Activated CD4-positive, alpha-beta T cell treated with anti-CD3 and anti-CD28 coated beads for 24 hours (primary cell): Measurements from ENCODE around the gene APMAP.
"Not testable (repeated sequence)": the region's sequence is repeated elsewhere in the genome, so short reads cannot be mapped to it uniquely, and the experiment has no call there.

Experiments used
- DNase-seq, 2 donors: peaks; one replicate each; pipeline ENCODE4 v3.0.0-alpha.2; 2020; ENCODE audit warnings: low read depth in 2 of 2

Gene APMAP

DNA sequence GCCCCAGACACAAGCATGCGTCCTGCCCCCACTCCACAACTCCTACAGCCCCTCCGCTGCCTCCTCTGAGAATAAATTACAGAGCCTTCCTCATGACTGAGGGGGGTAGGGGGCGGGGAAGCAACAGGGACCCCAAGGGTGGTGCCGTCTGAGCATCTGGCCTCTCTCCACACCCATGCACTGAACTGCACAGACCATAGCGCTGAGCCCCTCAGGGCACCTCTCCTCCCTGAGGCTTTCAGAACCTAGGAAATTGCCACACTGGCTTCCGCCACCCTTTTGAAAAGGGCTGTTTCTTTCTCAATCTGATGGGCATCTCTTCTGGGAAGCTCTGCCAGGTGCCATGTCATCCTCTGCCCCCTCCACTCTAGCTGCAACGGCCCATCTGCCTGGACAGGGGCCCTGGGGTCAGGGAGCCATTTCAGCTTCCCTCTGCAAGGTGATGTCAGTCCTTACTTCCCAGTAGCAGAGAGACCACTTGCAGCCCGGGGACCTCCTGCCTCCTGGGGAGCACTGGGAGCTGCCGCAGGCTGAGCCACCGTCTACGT, 40.9 kb downstream of the APMAP start:
- DNase-seq = no peak

DNA sequence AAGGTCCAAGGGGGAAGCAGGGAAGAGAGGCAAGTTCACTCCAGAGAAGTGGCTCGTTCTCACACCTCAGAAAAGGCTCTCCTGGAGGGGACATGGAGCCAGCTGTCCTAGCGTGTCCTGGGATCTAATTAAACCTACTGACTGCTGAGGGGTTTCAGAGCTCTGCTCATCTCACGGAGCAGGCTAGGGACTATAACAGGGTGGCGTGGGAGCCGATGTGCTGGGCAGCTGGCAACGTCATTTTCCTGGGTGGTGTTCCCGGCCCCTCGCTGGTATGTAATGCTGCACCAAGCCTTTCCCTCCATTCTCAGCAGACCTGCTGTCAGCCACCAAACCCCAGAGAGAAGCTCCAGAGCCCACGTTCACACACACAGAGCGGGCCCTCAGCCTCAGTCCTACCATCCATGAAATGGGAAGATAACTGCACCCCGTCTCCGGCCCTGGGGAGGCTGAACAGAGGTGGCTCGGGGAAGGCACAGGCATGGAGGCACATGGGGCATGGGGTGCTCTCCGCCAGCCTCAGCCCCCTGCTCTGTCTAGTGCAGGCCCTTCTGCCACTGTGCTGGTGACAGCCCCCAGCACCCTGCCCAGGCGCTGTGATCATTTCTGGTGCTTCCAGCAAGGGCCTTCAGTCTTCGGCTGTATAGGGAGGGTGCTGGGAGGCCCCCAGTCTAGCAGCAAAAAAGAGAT, 41.6 kb downstream of the APMAP start:
- no peak for DNase-seq

DNA sequence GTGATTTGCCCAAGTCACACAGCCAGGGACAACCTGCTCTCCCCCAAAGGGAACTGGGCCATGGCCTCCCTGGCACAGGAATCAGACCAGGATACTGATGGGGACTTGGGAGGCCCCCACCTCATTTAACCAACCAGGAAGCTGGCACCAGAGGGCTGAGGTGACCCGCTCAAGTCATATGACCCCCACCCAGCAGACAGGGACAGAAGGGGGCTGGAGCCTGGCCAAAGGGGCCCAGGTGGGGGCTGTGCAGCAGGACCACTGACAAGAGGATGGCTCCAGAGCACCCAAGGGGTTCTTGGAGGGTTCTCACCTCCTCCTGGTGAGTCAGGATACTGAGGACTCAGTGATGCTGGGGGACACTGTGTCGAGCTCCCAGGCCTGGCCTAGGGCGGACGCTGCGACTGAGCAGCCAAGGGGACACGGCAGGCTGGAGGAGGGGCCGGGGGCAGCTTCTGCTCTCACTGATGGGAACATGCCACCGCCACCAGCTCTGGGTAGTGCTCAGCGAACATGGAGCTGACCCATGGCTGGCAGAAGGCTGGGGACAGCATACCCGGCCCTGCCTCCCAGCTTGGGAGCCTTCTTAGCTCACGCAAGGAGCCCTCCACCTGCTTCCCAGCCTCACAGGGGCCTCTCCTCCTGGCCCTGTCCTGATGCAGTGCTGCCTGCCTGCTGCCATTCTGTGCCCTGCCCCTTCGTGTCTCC, 42.3 kb downstream of the APMAP start:
- DNase-seq = no peak

DNA sequence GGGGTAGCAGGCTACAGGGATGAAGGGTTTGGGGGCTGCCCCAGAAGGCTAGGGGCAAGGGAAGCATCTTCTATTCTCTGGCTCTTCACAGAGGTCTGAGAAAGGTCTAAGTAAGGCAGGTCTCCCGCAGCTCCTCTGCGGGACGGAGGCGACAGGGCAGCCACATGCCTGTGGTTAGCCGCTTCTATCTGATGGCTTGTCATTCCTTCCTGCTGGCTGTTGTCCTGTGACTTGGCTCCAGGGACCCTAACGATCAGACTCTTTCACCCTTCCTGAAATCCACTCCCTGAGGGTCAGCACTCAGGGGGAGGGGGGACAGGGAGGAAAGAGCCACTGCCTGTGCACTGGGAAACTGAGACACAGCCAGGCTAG, 42.8 kb downstream of the APMAP start:
- DNase-seq = no peak

DNA sequence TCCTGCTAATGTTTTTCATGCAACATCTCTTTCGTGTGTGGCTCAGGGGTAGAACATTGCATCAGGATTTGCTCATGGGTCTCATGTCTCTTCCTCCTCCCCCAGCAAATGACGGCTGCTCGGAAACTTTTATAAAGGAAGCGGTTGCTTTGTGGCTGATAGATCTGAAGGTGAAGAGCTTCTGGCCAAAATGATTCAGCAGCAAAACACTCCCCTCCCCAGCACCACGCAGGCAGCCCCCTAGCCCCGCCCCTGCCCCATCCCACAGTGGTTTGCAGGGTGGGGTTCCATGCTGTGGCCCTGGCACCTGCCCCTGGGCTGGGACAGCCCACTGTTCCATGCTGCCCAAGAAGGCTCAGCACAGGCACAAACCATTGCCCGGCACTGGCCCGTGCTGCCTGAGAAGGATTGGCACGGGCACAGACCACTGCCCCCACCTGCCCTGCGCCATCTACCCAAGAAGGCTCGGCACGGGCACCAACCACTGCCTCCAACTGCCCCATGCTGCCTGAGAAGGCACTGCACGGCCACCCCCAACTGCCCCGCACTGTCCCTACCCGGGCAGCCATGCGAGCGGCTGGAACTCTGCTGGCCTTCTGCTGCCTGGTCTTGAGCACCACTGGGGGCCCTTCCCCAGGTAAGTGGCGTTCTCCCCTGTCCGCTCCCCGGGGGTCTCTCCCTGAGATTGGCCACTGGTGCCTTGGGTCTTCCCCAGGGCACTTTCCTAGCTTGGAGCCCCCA, 43.4 kb downstream of the APMAP start, which contains the start of gene CST7:
TSS of gene CST7 (plus strand) at position 331 of the 741 bp plus-strand sequence. CDS start at position 568, 237 bp downstream.
- DNase-seq = peak; percentile 69 to 71

DNA sequence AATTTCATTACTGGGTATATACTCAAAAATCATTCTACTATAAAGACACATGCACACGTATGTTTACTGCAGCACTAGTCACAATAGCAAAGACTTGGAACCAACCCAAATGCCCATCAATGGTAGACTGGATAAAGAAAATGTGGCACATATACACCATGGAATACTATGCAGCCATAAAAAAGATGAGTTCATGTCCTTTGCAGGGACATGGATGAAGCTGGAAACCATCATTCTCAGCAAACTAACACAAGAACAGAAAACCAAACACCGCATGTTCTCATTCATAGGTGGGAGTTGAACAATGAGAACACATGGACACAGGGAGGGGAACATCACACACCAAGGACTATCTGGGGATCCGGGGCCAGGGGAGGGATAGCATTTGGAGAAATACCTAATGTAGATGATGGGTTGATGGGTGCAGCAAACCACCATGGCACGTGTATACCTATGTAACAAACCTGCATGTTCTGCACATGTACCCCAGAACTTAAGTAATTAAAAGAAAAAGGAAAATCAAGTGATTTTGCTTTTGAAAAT, 44.1 kb downstream of the APMAP start:
- not testable (repeated sequence) for DNase-seq

DNA sequence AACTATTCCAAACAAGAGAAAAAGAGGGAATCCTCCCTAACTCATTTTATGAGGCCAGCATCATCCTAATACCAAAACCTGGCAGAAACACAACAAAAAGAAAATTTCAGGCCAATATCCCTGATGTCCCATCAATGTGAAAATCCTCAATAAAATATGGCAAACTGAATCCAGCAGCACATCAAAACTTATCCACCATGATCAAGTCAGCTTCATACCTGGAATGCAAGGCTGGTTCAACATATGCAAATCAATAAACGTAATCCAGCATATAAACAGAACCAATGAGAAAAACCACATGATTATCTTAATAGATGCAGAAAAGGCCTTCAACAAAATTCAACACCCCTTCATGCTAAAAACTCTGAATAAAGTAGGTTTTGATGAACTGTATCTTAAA, 46.2 kb downstream of the APMAP start:
- not testable (repeated sequence) for DNase-seq

DNA sequence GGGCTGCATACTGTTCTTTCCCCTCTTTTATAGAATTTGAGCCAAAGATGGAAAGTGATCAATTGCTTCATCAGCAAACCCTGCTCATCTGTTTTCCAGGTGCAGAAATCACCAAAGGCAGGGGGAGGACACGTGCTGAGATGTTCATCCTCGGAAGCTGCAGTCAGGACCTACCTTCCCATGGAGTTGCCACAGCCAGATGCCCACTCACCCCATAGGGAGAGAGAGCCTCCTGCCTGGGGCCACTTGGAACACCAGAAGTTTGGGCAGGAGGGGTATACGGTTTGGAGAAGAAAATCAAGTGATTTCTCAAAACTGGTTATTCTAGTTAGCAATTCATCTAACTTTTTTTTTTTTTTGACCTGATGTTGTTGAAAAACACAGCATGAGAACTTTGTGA, 48.8 kb downstream of the APMAP start:
- no peak for DNase-seq

DNA sequence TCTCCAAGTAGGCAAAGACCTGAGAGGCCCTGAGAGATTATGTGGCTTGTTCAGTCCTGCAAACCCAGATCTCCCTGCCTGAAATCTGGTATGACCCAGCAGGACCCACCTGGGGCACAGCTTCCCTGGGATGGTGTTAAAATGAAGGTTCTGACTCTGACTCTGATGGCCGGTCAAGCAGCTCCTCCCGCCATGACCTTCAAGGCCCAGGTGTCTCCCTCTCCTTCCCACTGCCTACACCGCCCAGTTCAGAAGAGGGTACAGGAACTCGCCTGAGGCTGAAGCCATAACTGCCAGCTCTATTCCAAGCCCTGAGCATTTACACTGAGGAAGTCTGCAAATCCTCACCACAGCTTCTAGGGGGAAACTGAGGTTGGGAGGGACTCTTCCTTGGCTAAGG, 49.4 kb downstream of the APMAP start:
- no peak for DNase-seq

DNA sequence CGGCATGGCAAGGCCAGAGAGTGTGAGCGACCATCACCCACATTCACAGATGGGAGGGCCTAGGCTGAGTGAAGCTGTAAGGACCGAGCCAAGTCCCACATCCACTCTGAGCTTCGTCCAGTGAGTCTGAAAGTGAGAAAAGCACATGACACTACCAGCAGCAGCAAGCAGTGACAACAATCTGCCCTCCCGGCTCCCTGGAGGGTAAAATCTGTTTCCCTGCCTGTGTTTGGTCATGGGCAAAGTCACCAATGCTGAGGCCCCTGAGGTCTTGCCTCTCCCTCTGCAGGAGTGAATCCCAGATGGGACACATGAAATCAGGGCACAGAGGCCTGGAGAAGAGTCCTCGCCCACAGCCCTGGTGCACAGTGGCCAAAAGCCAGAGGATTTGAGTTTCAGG, 49.9 kb downstream of the APMAP start:
- no peak for DNase-seq

DNA sequence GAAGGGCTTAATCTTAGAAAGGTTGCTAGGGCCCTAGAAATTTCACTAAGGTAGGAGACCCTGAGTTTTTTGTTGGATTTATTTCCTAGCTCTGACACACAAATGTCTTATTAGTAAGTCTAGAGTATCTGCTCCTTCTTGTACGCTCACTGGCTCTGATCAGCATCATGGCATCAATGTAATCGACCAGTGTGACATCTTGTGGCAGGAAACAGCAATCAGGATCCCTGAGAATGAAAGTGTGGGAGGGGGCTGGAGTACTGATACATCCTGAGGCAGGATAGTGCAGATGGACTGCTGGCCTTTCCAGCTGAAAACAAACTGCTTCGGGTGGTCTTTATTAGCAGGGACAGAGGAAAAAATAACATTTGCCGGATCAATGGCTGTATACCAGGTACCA, 53.5 kb downstream of the APMAP start:
- no peak for DNase-seq

DNA sequence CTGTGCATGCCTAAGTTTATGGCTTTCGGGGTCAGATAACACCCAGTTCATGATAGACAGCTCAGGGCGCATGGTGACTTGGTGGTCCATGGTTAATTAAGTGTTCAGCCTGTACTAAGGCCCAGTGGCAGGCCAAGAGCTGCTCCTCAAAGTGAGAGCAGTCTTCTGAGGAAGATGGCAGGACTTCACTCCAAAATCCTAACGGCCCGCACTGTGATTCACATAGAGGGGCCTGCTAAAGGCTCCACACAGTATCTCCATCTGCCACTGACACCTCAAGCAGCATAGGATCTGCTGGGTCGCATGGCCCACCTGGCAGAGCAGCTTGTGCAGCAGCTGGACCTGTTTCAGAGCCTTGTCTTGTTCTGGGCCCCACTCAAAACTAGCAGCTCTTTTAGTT, 54.1 kb downstream of the APMAP start:
- no peak for DNase-seq

DNA sequence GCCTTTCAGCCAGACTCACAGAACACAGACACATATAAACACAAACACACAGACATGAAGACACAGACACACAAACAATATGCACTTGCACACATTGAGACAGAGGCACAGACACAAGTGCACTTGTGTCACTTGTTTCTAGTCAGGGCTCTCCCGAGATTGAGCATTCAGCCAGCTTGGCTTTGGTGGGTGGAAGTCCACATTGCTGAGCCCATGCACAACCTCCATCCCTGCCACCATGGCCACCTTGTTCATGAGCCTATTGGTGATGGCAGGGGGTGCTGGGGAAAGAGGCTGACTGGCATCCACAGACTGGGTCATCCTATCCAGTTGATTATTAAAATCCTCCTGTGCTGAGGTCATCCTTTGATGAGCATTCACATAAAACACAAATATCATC, 55.0 kb downstream of the APMAP start:
- DNase-seq = no peak

DNA sequence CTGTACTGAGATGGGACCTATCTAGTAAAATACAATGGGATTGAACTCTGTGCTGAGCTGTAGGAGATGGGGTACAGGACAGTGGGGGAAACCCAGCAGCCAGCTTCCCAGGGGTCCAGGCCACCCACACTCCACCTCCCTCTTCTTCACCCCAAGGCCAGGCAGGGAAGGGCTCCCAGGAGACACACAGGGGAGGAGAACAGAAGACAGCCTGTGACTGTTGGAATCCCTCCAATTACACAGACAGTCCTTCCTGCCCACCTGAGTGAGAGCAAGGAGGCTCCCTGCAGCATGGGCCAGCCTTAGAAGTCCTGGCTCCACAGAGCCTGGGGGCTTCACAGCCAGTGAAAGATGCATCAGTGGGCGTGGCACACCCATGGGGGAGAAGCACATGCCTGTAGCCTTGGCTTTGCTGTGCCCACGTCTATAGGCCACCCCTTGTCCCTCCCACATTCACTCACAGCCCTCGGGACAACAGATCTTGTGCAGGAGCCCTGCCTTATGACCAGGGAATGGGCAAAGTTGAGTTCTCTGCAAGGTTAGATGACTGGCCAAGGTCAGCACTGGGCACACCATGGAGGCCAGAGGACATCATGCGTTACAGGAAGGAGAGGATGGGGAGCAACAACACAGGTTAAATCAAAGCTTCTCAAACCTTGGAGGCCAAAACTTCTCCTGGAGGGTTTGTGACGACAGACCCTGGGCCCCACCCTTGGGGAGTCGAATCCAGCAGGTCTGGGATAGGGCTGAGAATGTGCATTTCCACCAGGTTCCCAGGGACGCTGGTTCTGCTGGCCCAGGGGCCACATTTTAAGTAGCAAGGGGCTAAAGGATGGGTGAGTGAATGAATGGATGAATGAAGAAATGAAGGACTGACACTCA, 55.8 kb downstream of the APMAP start:
- no peak for DNase-seq

DNA sequence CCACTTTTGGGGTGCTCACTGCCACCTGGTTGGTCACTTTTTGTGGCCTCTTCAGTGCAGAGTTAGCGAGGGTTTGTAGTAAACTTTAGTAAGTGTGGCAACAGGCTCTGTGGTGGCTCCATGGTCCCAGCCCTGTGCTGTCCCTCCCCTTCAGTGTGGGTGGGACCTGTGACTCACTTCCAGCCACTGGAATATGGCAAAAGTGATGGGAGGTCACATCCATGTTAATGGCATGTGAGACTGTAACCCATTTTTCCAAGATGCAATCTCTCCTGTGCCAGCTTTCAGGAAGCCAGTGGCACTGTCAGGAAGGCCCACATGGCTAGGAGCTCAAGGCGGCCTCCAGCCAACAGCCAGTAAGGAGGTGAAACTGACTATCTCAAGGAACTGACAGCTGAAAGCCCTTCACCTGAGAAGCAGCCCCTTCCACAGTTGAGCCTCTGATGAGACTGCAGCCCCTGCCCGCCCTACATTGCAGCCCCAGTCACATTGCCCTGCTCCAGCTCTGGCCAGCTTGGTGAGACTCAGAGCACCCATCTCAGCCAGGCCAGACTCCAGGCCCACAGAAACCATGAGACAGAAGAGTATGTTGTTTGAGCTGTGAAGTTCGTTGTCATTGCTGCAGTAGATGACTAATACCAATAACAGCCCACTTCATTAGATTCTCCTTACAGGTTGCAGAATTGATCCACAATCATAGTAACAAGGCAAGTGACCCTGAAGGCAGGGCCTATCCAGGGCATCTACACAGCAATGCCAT, 56.6 kb downstream of the APMAP start:
- DNase-seq = no peak

DNA sequence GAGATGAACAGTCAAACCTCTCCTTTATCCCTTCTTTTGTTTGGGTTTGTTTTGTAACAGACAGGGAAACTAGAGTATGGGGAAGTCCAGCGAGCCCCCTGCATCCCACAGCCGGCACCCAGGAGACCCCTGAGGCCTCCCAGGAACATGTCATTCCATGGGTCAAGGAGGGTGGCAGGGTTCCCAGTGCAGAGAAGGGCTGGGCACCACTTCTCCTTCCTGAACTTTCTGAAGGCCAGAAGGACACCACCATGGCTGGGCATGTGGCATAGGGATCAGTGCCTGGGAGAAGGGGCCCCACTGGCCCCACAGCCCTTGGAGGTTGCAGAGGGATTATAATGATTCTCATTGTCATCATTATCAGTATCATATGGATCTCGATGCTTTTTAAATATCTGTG, 57.4 kb downstream of the APMAP start:
- DNase-seq = no peak

DNA sequence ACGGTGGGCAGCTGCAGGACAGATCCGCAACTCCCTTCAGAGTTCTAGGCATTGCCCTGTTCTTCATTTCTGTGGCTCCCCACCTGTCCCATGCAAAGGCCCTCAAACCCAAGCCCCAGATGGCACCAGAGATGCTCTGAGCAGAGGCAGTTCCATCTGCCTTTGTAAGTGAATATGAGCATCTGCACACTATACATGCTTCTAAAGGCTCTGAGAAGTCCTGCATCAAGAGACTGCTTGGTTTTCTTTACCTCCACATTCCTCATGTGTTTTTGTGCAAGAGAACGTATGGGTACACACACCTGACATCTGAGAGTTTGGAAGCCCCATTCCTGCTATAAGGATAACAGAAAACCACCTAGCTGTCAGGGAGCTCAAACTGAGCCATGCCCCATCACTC, 57.8 kb downstream of the APMAP start:
- no peak for DNase-seq

DNA sequence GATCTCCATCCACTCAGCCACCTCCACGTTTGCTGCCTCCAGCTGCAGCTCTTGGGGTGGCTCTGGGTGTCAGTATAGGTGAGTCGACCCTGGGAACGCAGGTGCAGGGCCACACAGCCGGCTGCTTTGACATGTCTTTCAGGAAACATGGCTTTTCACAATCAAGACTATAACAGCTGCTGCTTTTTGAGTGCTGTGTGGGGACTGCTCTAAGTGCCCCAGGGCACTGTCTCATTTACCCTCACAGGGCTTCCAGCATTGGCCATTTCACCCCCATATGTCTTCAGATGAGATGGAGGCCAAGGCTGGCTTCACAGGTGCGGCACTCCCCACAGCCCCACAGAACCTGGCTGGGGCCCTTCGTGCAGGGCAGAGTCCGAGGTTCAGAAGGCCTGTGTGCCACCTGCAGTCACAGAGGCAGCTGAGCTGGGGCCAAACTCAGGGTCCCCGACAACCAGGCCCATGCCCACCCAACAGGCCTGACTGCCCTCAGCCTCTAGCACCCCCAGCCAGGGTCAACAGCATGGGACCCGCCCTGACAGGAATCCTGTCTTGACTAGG, 58.4 kb downstream of the APMAP start:
- no peak for DNase-seq

DNA sequence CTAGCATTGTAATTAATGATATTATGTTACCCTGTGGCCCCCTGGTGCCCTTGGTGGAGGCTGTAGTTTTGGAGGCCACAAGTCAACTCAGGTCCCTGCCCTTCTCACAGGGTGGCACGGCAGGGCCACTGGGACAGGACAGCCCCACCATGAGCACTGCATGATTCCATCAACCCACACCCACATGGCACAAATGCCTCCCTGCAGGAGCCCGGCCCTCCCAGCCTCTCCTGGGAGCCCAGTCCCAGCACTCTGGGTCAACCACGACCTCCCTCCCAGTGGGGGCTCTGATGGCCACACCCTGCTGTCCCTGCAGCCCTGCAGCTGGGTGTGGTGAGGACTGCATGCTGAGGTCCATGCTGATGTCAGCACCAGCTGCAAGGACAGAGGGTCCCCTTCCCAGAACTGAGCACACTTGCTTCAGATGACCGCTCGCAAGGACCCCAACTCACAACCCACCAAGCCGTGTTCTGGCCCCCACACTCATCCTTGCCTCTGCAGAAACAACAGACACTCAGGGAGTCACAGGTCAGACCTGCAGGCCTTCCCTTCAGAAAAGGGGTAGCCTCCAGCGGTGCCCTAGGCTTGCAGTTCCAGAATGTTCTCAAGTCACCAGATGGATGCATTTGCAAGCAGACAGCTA, 59.2 kb downstream of the APMAP start:
- DNase-seq = no peak

DNA sequence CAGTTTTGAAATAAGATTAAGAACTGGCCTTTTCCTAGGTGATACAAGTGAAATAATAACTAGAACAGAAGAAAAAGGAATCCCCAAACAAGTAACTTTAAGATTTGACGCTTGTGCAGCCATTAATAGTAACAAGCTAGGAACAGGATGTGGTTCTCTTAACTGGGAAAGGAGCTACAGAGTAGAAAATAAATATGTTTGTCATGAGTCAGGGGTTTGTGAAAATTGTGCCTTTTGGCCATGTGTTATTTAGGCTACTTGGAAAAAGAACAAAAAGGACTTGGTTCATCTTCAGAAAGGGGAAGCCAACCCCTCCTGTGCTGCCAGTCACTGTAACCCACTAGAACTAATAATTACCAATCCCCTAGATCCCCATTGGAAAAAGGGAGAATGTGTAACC, 60.7 kb downstream of the APMAP start:
- DNase-seq = not testable (repeated sequence)
